MCF 10A (cell line): Measurements from ENCODE around the gene SLC14A1. TPM values are rescaled to one million over a fixed set of nuclear protein-coding genes. Genes with fewer than 3 reads are reported as not detected.

Source experiments
- BruUV-seq: library from RNA; stranded (reverse); fragments of 400-500 nt; replicated peaks from 2 replicates; lab custom pipeline; 2021; lab: Mats Ljungman, UMichigan
- CTCF ChIA-PET: fragments of 300-600 bp; sonication (Branson Sonifier 250); formaldehyde crosslinking; extraction: SDS; loops from one replicate; lab custom pipeline; 2021; ENCODE audit warnings: antibody characterized with exemption, inconsistent platforms; lab: Yijun Ruan, JAX
- POLR2A ChIA-PET: fragments of 300-600, 350-650 bp; sonication (Branson Sonifier 250); formaldehyde crosslinking; extraction: SDS; loops from one replicate; lab custom pipeline; 2020; ENCODE audit warnings: antibody characterized with exemption, inconsistent platforms; lab: Yijun Ruan, JAX
- DNase-seq: peaks from one replicate; pipeline ENCODE4 v3.0.0-alpha.2; 2018; ENCODE audit not compliant: unreplicated experiment
- H3K27ac Mint-ChIP-seq: one replicate; pipeline ENCODE4 v1.8.0; 2022; ENCODE audit warnings: mild to moderate bottlenecking, low read depth, mixed read lengths; ENCODE audit not compliant: unreplicated experiment
- H3K27me3 Mint-ChIP-seq: one replicate; pipeline ENCODE4 v1.8.0; 2022; ENCODE audit warnings: mixed read lengths; ENCODE audit not compliant: insufficient read depth, unreplicated experiment
- H3K36me3 Mint-ChIP-seq: one replicate; pipeline ENCODE4 v1.8.0; 2022; ENCODE audit warnings: mild to moderate bottlenecking, moderate library complexity, mixed read lengths; ENCODE audit not compliant: insufficient read depth, unreplicated experiment
- H3K4me1 Mint-ChIP-seq: one replicate; pipeline ENCODE4 v1.8.0; 2022; ENCODE audit warnings: mixed read lengths; ENCODE audit not compliant: insufficient read depth, unreplicated experiment
- H3K4me3 Mint-ChIP-seq: one replicate; pipeline ENCODE4 v1.8.0; 2022; ENCODE audit warnings: mild to moderate bottlenecking, moderate library complexity, mixed read lengths; ENCODE audit not compliant: unreplicated experiment
- H3K9me3 Mint-ChIP-seq: one replicate; pipeline ENCODE4 v1.8.0; 2022; ENCODE audit warnings: mixed read lengths; ENCODE audit not compliant: unreplicated experiment
- intact Hi-C: fragments of 100-400 bp; cut with micrococcal nuclease; formaldehyde crosslinking; loops from 2 replicates; pipeline ENCODE4 v1.14.1; 2022
- total RNA-seq: library from RNA; stranded (reverse); gene quantifications from 2 replicates; pipeline ENCODE4 v1.2.3, GENCODE V29; 2022
- TF ChIP-seq, protein P1 (sequence below): fragments of 200-600 bp; IDR thresholded peaks from one replicate; pipeline ENCODE4 v1.8.0; 2022; ENCODE audit warnings: antibody characterized with exemption, mild to moderate bottlenecking; ENCODE audit not compliant: unreplicated experiment

SLC14A1 gene
- total RNA-seq, 1 experiment from 2014 or later: not detected

GRCh38 chr18:45731716-45732115 is 7.7 kb downstream of the SLC14A1 start:
- POLR2A ChIA-PET: no interaction called here
- TF ChIP-seq, protein P1, sequence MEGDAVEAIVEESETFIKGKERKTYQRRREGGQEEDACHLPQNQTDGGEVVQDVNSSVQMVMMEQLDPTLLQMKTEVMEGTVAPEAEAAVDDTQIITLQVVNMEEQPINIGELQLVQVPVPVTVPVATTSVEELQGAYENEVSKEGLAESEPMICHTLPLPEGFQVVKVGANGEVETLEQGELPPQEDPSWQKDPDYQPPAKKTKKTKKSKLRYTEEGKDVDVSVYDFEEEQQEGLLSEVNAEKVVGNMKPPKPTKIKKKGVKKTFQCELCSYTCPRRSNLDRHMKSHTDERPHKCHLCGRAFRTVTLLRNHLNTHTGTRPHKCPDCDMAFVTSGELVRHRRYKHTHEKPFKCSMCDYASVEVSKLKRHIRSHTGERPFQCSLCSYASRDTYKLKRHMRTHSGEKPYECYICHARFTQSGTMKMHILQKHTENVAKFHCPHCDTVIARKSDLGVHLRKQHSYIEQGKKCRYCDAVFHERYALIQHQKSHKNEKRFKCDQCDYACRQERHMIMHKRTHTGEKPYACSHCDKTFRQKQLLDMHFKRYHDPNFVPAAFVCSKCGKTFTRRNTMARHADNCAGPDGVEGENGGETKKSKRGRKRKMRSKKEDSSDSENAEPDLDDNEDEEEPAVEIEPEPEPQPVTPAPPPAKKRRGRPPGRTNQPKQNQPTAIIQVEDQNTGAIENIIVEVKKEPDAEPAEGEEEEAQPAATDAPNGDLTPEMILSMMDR: no peak
- Mint-ChIP-seq H3K4me1 (no peaks in the 10 kb centered on the region), H3K27me3 (no peaks in the 10 kb centered on the region), H3K9me3 (no peaks in the 10 kb centered on the region), H3K4me3 (no peak overlapping the region), H3K36me3 (peaks cover 4% of the 10 kb centered on the region), H3K27ac (no peak overlapping the region)
- DNase-seq: no peak
- intact Hi-C loops: no loop called here
- CTCF ChIA-PET: interaction anchor here (0.6 to 1.9 kb wide), 6 partner anchors 9 to 594 kb away, joined by 3 to 9 read pairs (median 3); no protein-coding TSS in a partner anchor
- no TSS peak for BruUV-seq

DNA sequence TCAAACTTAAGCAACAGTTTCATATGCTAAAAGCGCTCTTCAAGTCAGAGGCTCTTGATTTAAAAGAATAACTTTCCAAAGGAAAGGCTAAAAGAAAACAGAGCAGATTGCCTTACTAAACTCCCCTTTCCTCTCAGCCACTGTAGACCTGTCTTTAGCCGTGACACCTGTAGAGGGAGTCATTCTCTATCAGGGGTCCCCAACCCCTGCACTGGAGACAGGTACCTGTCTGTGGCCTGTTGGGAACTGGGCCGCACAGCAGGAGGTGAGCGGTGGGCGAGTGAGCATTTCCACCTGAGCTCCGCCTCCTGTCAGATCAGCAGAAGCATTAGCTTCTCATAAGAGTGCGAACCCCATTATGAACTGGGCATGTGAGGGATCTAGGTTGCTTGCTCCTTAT is 9.6 kb downstream of the SLC14A1 start:
- Mint-ChIP-seq H3K36me3 (peaks cover 4% of the 10 kb centered on the region), H3K27ac (no peak overlapping the region), H3K9me3 (no peaks in the 10 kb centered on the region), H3K27me3 (no peaks in the 10 kb centered on the region), H3K4me3 (no peak overlapping the region), H3K4me1 (no peaks in the 10 kb centered on the region)
- BruUV-seq: no TSS peak
- peak; percentile 14 for DNase-seq
- TF ChIP-seq, protein P1: no peak
- intact Hi-C loops: no loop called here
- ChIA-PET CTCF (interaction anchor here (1.1 kb wide), 1 partner anchor 11 kb away, joined by 3 read pairs; no protein-coding TSS in a partner anchor), POLR2A (no interaction called here)

GRCh38 chr18:45734505-45734904 is 10.5 kb downstream of the SLC14A1 start:
- no peak overlapping the region for H3K27ac Mint-ChIP-seq
- H3K4me1 Mint-ChIP-seq: no peaks in the 10 kb centered on the region
- H3K36me3 Mint-ChIP-seq: peaks cover 4% of the 10 kb centered on the region
- no peak overlapping the region for H3K4me3 Mint-ChIP-seq
- H3K9me3 Mint-ChIP-seq: no peaks in the 10 kb centered on the region
- POLR2A ChIA-PET: no interaction called here
- no peak for DNase-seq
- no peaks in the 10 kb centered on the region for H3K27me3 Mint-ChIP-seq
- intact Hi-C loops: no loop called here
- CTCF ChIA-PET: interaction anchor here (0.6 to 1.1 kb wide), 2 partner anchors 8 to 12 kb away, joined by 3 read pairs; no protein-coding TSS in a partner anchor
- BruUV-seq: no TSS peak
- TF ChIP-seq, protein P1: no peak

GRCh38 chr18:45734944-45735343 is 11.0 kb downstream of the SLC14A1 start:
- Mint-ChIP-seq H3K27ac (no peak overlapping the region), H3K36me3 (peaks cover 4% of the 10 kb centered on the region), H3K9me3 (no peaks in the 10 kb centered on the region), H3K4me3 (no peak overlapping the region), H3K4me1 (no peaks in the 10 kb centered on the region), H3K27me3 (no peaks in the 10 kb centered on the region)
- TF ChIP-seq, protein P1: no peak
- intact Hi-C loops: no loop called here
- DNase-seq: no peak
- ChIA-PET POLR2A (no interaction called here), CTCF (no interaction called here)
- BruUV-seq: no TSS peak
